MM.1S (cell line): ENCODE measurements around the gene LRMDA.

Experiments
- DNase-seq: peaks from one replicate; pipeline ENCODE4 v3.0.0-alpha.2; 2015
- H2AFZ ChIP-seq: fragments of 300-600 bp; sonication (generic); 2 replicates; pipeline ENCODE4 v1.6.0; 2016; ENCODE audit warnings: antibody characterized with exemption, low read length
- H3F3A ChIP-seq: fragments of 300-600 bp; sonication (generic); 2 replicates; pipeline ENCODE4 v1.6.1; 2016; ENCODE audit warnings: mild to moderate bottlenecking, antibody characterized with exemption, low read length, moderate library complexity, mixed read lengths; ENCODE audit not compliant: insufficient read depth
- H3K27ac ChIP-seq: fragments of 300-600 bp; sonication (generic); 2 replicates; pipeline ENCODE4 v1.5.1; 2016; ENCODE audit warnings: mild to moderate bottlenecking, low read length
- H3K27me3 ChIP-seq: fragments of 300-600 bp; sonication (generic); replicated peaks from 2 replicates; pipeline ENCODE4 v1.6.0; 2016; ENCODE audit warnings: low read length; ENCODE audit not compliant: insufficient read depth
- H3K36me3 ChIP-seq: fragments of 300-600 bp; sonication (generic); replicated peaks from 2 replicates; pipeline ENCODE4 v1.6.1; 2016; ENCODE audit warnings: mild to moderate bottlenecking, low read length, mixed read lengths; ENCODE audit not compliant: insufficient read depth
- H3K4me1 ChIP-seq: fragments of 300-600 bp; sonication (generic); 2 replicates; pipeline ENCODE4 v1.6.1; 2016; ENCODE audit warnings: low read length, mixed read lengths
- H3K4me2 ChIP-seq: fragments of 300-600 bp; sonication (generic); 2 replicates; pipeline ENCODE4 v1.6.0; 2016; ENCODE audit warnings: low read depth, low read length
- H3K4me3 ChIP-seq: fragments of 300-600 bp; sonication (generic); 2 replicates; pipeline ENCODE4 v1.5.1; 2016; ENCODE audit warnings: low read length, mixed read lengths
- H3K79me2 ChIP-seq: fragments of 300-600 bp; sonication (generic); 2 replicates; pipeline ENCODE4 v1.6.1; 2016; ENCODE audit warnings: mixed run types, low read length, mixed read lengths
- H3K9ac ChIP-seq: fragments of 300-600 bp; sonication (generic); 2 replicates; pipeline ENCODE4 v1.6.1; 2016; ENCODE audit warnings: low read length, mixed read lengths
- H3K9me2 ChIP-seq: fragments of 300-600 bp; sonication (generic); replicated peaks from 2 replicates; pipeline ENCODE4 v1.6.1; 2016; ENCODE audit warnings: mild to moderate bottlenecking, low read length, mixed read lengths; ENCODE audit not compliant: insufficient read depth
- H3K9me3 ChIP-seq: fragments of 300-600 bp; sonication (generic); replicated peaks from 2 replicates; pipeline ENCODE4 v1.6.1; 2016; ENCODE audit warnings: mild to moderate bottlenecking, low read length, mixed read lengths; ENCODE audit not compliant: insufficient read depth
- H4K20me1 ChIP-seq: fragments of 300-600 bp; sonication (generic); 2 replicates; pipeline ENCODE4 v1.6.1; 2016; ENCODE audit warnings: mild to moderate bottlenecking, low read length, moderate library complexity, mixed read lengths; ENCODE audit not compliant: insufficient read depth
- EZH2 ChIP-seq: fragments of 300-600 bp; sonication (generic); optimal IDR thresholded peaks from 2 replicates; pipeline ENCODE3; 2017; ENCODE audit warnings: low read depth, mild to moderate bottlenecking, antibody characterized with exemption, low read length, mixed read lengths
- EZH2phosphoT487 ChIP-seq: fragments of 300-600 bp; sonication (generic); IDR thresholded peaks from 2 replicates; pipeline ENCODE4 v1.6.1; 2018; ENCODE audit warnings: antibody characterized with exemption, low read length
- TF ChIP-seq, protein P1 (sequence below): fragments of 300-600 bp; sonication (generic); IDR thresholded peaks from 2 replicates; pipeline ENCODE4 v1.5.1; 2016; ENCODE audit warnings: antibody characterized with exemption, low read length, mixed read lengths

The LRMDA gene

GRCh38 chr10:75622503-75622902 is 191.1 kb downstream of the LRMDA start:
- no peaks in the 10 kb centered on the region for H3K9me3 ChIP-seq
- no peak for TF ChIP-seq EZH2phosphoT487
- TF ChIP-seq, protein P1, sequence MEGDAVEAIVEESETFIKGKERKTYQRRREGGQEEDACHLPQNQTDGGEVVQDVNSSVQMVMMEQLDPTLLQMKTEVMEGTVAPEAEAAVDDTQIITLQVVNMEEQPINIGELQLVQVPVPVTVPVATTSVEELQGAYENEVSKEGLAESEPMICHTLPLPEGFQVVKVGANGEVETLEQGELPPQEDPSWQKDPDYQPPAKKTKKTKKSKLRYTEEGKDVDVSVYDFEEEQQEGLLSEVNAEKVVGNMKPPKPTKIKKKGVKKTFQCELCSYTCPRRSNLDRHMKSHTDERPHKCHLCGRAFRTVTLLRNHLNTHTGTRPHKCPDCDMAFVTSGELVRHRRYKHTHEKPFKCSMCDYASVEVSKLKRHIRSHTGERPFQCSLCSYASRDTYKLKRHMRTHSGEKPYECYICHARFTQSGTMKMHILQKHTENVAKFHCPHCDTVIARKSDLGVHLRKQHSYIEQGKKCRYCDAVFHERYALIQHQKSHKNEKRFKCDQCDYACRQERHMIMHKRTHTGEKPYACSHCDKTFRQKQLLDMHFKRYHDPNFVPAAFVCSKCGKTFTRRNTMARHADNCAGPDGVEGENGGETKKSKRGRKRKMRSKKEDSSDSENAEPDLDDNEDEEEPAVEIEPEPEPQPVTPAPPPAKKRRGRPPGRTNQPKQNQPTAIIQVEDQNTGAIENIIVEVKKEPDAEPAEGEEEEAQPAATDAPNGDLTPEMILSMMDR = no peak
- TF ChIP-seq EZH2 = no peak
- H3K9me2 ChIP-seq = no peaks in the 10 kb centered on the region
- H3K4me2 ChIP-seq = no peak overlapping the region
- H3K4me3 ChIP-seq = no peak overlapping the region
- H2AFZ ChIP-seq = no peak overlapping the region
- no peaks in the 10 kb centered on the region for H3K79me2 ChIP-seq
- DNase-seq = no peak
- H3K36me3 ChIP-seq = no peaks in the 10 kb centered on the region
- no peak overlapping the region for H3K27ac ChIP-seq
- no peaks in the 10 kb centered on the region for H3K4me1 ChIP-seq
- no peaks in the 10 kb centered on the region for H4K20me1 ChIP-seq
- no peak overlapping the region for H3K9ac ChIP-seq
- no peaks in the 10 kb centered on the region for H3K27me3 ChIP-seq
- no peaks in the 10 kb centered on the region for H3F3A ChIP-seq

GRCh38 chr10:75623310-75624093 is 192.1 kb downstream of the LRMDA start:
- Histone ChIP-seq H2AFZ (no peak overlapping the region), H3K27ac (no peak overlapping the region), H3K36me3 (no peaks in the 10 kb centered on the region)

GRCh38 chr10:75624638-75625037 is 193.2 kb downstream of the LRMDA start:
- Histone ChIP-seq H3K9ac (no peak overlapping the region), H3K4me1 (no peaks in the 10 kb centered on the region), H3K36me3 (no peaks in the 10 kb centered on the region), H3K27me3 (no peaks in the 10 kb centered on the region), H3K9me3 (no peaks in the 10 kb centered on the region), H3K79me2 (no peaks in the 10 kb centered on the region), H3F3A (no peaks in the 10 kb centered on the region), H3K9me2 (no peaks in the 10 kb centered on the region), H3K27ac (no peak overlapping the region), H2AFZ (no peak overlapping the region), H3K4me2 (no peak overlapping the region), H4K20me1 (no peaks in the 10 kb centered on the region), H3K4me3 (no peak overlapping the region)
- TF ChIP-seq EZH2phosphoT487 (no peak), EZH2 (no peak)
- TF ChIP-seq, protein P1 = no peak
- DNase-seq = no peak

More at GRCh38 chr10:75623310-75624093, 192.1 kb downstream of the LRMDA start:
- Histone ChIP-seq H3K4me3 (no peak overlapping the region), H3K4me1 (no peaks in the 10 kb centered on the region), H3K4me2 (no peak overlapping the region), H3K9me2 (no peaks in the 10 kb centered on the region), H3K9me3 (no peaks in the 10 kb centered on the region), H3K9ac (no peak overlapping the region), H3K27me3 (no peaks in the 10 kb centered on the region), H3K79me2 (no peaks in the 10 kb centered on the region), H3F3A (no peaks in the 10 kb centered on the region), H4K20me1 (no peaks in the 10 kb centered on the region)
- no peak for DNase-seq
- TF ChIP-seq, protein P1 = no peak
- TF ChIP-seq EZH2phosphoT487 (no peak), EZH2 (no peak)
